PC-3 (cell line): Measurements from ENCODE around the gene TMEM98.

ENCODE experiments used
- CTCF ChIP-seq: fragments of 300-600 bp; sonication (generic); conservative IDR thresholded peaks from 2 replicates; pipeline ENCODE4 v1.5.1; 2017; ENCODE audit warnings: antibody characterized with exemption, low read depth, mild to moderate bottlenecking, low read length
- EZH2 ChIP-seq: fragments of 300-600 bp; sonication (generic); IDR thresholded peaks from one replicate; pipeline ENCODE4 v1.6.1; 2017; ENCODE audit warnings: antibody characterized with exemption, mild to moderate bottlenecking, low read length; ENCODE audit not compliant: unreplicated experiment
- EZH2phosphoT487 ChIP-seq: fragments of 300-600 bp; sonication (generic); IDR thresholded peaks from 2 replicates; pipeline ENCODE4 v1.6.1; 2018; ENCODE audit warnings: mild to moderate bottlenecking, antibody characterized with exemption, low read length, borderline replicate concordance

GRCh38 chr17:32980230-32980629 lies 52.3 kb downstream of the TMEM98 start:
- TF ChIP-seq EZH2phosphoT487 (no peak), CTCF (no peak), EZH2 (no peak)
